HG02938 (cell line): ENCODE measurements around the gene PMF1.
A peak's percentile ranks its signal among the peaks of the same experiment; 100 is the strongest.
"Not testable (repeated sequence)": the region's sequence is repeated elsewhere in the genome, so short reads cannot be mapped to it uniquely, and the experiment has no call there.

Source experiments
- ATAC-seq: cut with Tn5 transposase; IDR thresholded peaks from one replicate; pipeline ENCODE4 v1.9.1; 2021; ENCODE audit warnings: mild to moderate bottlenecking, moderate library complexity; ENCODE audit not compliant: unreplicated experiment

PMF1 gene

GRCh38 chr1:156212833-156213643, at the start of gene PMF1:
TSS of gene PMF1 (plus strand) at chr1:156213007. CDS start at chr1:156213016, 9 bp downstream.
- ATAC-seq = peak; percentile 90

- ATAC-seq = no peak
These were observed 49.1 kb upstream of the PMF1 start for GRCh38 chr1:156163712-156164111.

GRCh38 chr1:156164125-156164831, 48.5 kb upstream of the PMF1 start:
- ATAC-seq = no peak

- ATAC-seq = no peak
These were observed 47.7 kb upstream of the PMF1 start for GRCh38 chr1:156165083-156165482.

- no peak for ATAC-seq
These were observed 45.3 kb upstream of the PMF1 start for GRCh38 chr1:156167536-156167935.

- no peak for ATAC-seq
These were observed 39.9 kb upstream of the PMF1 start for GRCh38 chr1:156172696-156173470.

GRCh38 chr1:156176610-156177210, 36.1 kb upstream of the PMF1 start:
- ATAC-seq = no peak

- ATAC-seq = no peak
These were observed 34.7 kb upstream of the PMF1 start for GRCh38 chr1:156177919-156178654.

- no peak for ATAC-seq
These were observed 32.3 kb upstream of the PMF1 start for GRCh38 chr1:156180471-156180870.

GRCh38 chr1:156181391-156181924, 31.3 kb upstream of the PMF1 start:
- not testable (repeated sequence) for ATAC-seq

GRCh38 chr1:156182010-156182779, 30.6 kb upstream of the PMF1 start:
- ATAC-seq = not testable (repeated sequence)

- ATAC-seq = not testable (repeated sequence)
These were observed 26.2 kb upstream of the PMF1 start for GRCh38 chr1:156186347-156187177.

GRCh38 chr1:156190265-156190664, 22.5 kb upstream of the PMF1 start:
- not testable (repeated sequence) for ATAC-seq

GRCh38 chr1:156191292-156191964, 21.4 kb upstream of the PMF1 start:
- no peak for ATAC-seq

GRCh38 chr1:156193208-156193487, 19.7 kb upstream of the PMF1 start:
- ATAC-seq = no peak

- peak; percentile 94 for ATAC-seq
These were observed 19.1 kb upstream of the PMF1 start, which contains the start of gene SLC25A44 for GRCh38 chr1:156193488-156194299. TSS of gene SLC25A44 (plus strand) at chr1:156194104. CDS start at chr1:156199848, 5,744 bp downstream.

- peak; percentile 3 for ATAC-seq
These were observed 18.5 kb upstream of the PMF1 start for GRCh38 chr1:156194300-156194652.
